AG09309 (cell line): ENCODE measurements around the gene FHAD1.

ENCODE experiments used
- DNase-seq: peaks from one replicate; pipeline ENCODE4 v3.0.0-alpha.2; 2010; ENCODE audit warnings: low read depth
- H3K4me3 ChIP-seq: 2 replicates; pipeline ENCODE4 v1.5.1; 2011; ENCODE audit warnings: mild to moderate bottlenecking, low read depth, low read length, moderate library complexity; ENCODE audit not compliant: control insufficient read depth
- CTCF ChIP-seq: IDR thresholded peaks from 2 replicates; pipeline ENCODE4 v1.5.1; 2011; ENCODE audit warnings: mild to moderate bottlenecking, low read depth, low read length, inconsistent platforms; ENCODE audit not compliant: insufficient read depth, control insufficient read depth; ENCODE audit errors: missing control alignments

Gene FHAD1

GRCh38 chr1:15218287-15219279 lies 28.4 kb upstream of the FHAD1 start:
- DNase-seq, result no peak
- TF ChIP-seq CTCF, result no peak
- no peak overlapping the region for H3K4me3 ChIP-seq

- no peak for TF ChIP-seq CTCF
- DNase-seq, result no peak
- H3K4me3 ChIP-seq, result no peak overlapping the region
Measured at GRCh38 chr1:15219280-15220023, 27.6 kb upstream of the FHAD1 start.

GRCh38 chr1:15220024-15220392 lies 27.0 kb upstream of the FHAD1 start:
- H3K4me3 ChIP-seq, result no peak overlapping the region
- TF ChIP-seq CTCF, result no peak
- DNase-seq, result no peak

- no peak for TF ChIP-seq CTCF
- DNase-seq, result no peak
- no peak overlapping the region for H3K4me3 ChIP-seq
Measured at GRCh38 chr1:15220825-15221431, 26.1 kb upstream of the FHAD1 start.

- no peak for DNase-seq
- TF ChIP-seq CTCF, result no peak
- no peak overlapping the region for H3K4me3 ChIP-seq
Measured at GRCh38 chr1:15222653-15223303, 24.2 kb upstream of the FHAD1 start.

- no peak for TF ChIP-seq CTCF
- H3K4me3 ChIP-seq, result no peak overlapping the region
- no peak for DNase-seq
Measured at GRCh38 chr1:15224259-15224869, 22.7 kb upstream of the FHAD1 start.
